Erythroblast (primary cell): ENCODE measurements around the gene TEX10.

Experiments
- GATA1 ChIP-seq: IDR thresholded peaks from 2 replicates; pipeline ENCODE4 v1.6.1; 2011; ENCODE audit warnings: low read depth, mild to moderate bottlenecking, control low read depth, low read length, moderate library complexity
- POLR2A ChIP-seq: IDR thresholded peaks from 2 replicates; pipeline ENCODE4 v1.6.1; 2011; ENCODE audit warnings: mild to moderate bottlenecking, low read length

DNA sequence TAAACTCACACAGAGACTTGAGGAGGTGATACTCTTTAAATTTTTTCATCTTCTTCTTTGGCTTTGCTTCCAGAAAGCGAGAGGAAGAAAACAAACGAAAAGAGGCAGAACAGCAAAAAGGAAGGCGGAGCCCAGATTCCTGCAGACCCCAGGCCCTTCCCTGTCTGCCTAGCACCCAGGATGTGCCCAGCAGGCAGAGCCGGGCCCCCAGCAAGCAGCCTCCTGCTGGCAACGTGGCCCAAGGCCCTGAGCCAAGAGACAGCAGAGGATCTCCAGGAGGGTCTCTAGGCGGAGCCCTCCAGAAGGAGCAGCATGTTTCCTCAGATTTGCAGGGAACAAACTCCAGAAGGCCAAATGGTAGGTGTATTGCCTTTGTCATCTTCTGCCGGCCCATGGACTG, 68.5 kb downstream of the TEX10 start:
- TF ChIP-seq GATA1 = no peak
- TF ChIP-seq POLR2A = no peak
